GM23338 (cell line): ENCODE measurements around the gene PDE6A. TPM values are rescaled to one million over a fixed set of nuclear protein-coding genes. Genes with fewer than 3 reads are reported as not detected.

Source experiments
- ATAC-seq: fragments of 200-7000 bp; cut with Tn5 transposase; 3 replicates; pipeline ENCODE4 v1.9.1; 2020
- DNase-seq: peaks from one replicate; pipeline ENCODE4 v3.0.0-alpha.2; 2015; ENCODE audit warnings: low spot score
- H2AFZ ChIP-seq: fragments of 200-600 bp; sonication (generic); 2 replicates; pipeline ENCODE4 v1.8.0; 2016; ENCODE audit warnings: antibody characterized with exemption, mild to moderate bottlenecking, moderate library complexity
- H3F3A ChIP-seq: fragments of 200-600 bp; sonication (generic); replicated peaks from 2 replicates; pipeline ENCODE4 v1.8.0; 2017; ENCODE audit warnings: antibody characterized with exemption, mixed run types, low read depth
- H3K27ac ChIP-seq: fragments of 200-600 bp; sonication (generic); 2 replicates; pipeline ENCODE4 v1.6.1; 2016; ENCODE audit warnings: low read depth
- H3K27me3 ChIP-seq: fragments of 200-600 bp; sonication (generic); 2 replicates; pipeline ENCODE4 v1.8.0; 2016; ENCODE audit warnings: mild to moderate bottlenecking, mixed run types, moderate library complexity; ENCODE audit not compliant: insufficient read depth
- H3K36me3 ChIP-seq: fragments of 200-600 bp; sonication (generic); 2 replicates; pipeline ENCODE4 v1.8.0; 2016; ENCODE audit warnings: mild to moderate bottlenecking; ENCODE audit not compliant: insufficient read depth
- H3K4me1 ChIP-seq: fragments of 200-600 bp; sonication (generic); 2 replicates; pipeline ENCODE4 v1.8.0; 2016; ENCODE audit warnings: mild to moderate bottlenecking, moderate library complexity; ENCODE audit not compliant: insufficient read depth
- H3K4me2 ChIP-seq: fragments of 200-600 bp; sonication (generic); 2 replicates; pipeline ENCODE4 v1.7.1; 2017; ENCODE audit warnings: mixed run types
- H3K4me3 ChIP-seq: fragments of 200-600 bp; sonication (generic); 2 replicates; pipeline ENCODE4 v1.6.1; 2016; ENCODE audit warnings: mixed run types
- H3K79me2 ChIP-seq: fragments of 200-600 bp; sonication (generic); replicated peaks from 2 replicates; pipeline ENCODE4 v1.8.0; 2017; ENCODE audit warnings: mild to moderate bottlenecking; ENCODE audit not compliant: insufficient read depth
- H3K9me2 ChIP-seq: fragments of 200-600 bp; sonication (generic); 2 replicates; pipeline ENCODE4 v1.8.0; 2017; ENCODE audit not compliant: insufficient read depth
- H4K20me1 ChIP-seq: fragments of 200-600 bp; sonication (generic); replicated peaks from 2 replicates; pipeline ENCODE4 v1.8.0; 2017; ENCODE audit warnings: mild to moderate bottlenecking; ENCODE audit not compliant: insufficient read depth
- H3K27ac Mint-ChIP-seq: 2 replicates; pipeline ENCODE4 v1.8.0; 2020; ENCODE audit warnings: inconsistent platforms, mild to moderate bottlenecking, moderate library complexity, mixed read lengths
- H3K27me3 Mint-ChIP-seq: 3 replicates; pipeline ENCODE4 v1.8.0; 2022; ENCODE audit warnings: low read depth, mild to moderate bottlenecking, moderate library complexity, mixed read lengths, inconsistent platforms; ENCODE audit not compliant: insufficient read depth, poor library complexity
- H3K36me3 Mint-ChIP-seq: 3 replicates; pipeline ENCODE4 v1.8.0; 2021; ENCODE audit warnings: low read depth, mild to moderate bottlenecking, inconsistent platforms, moderate library complexity, mixed read lengths
- H3K4me1 Mint-ChIP-seq: 3 replicates; pipeline ENCODE4 v1.8.0; 2020; ENCODE audit warnings: mild to moderate bottlenecking, inconsistent platforms, mixed read lengths
- H3K4me3 Mint-ChIP-seq: 3 replicates; pipeline ENCODE4 v1.8.0; 2021; ENCODE audit warnings: moderate library complexity, mild to moderate bottlenecking, inconsistent platforms, mixed read lengths
- H3K9me3 Mint-ChIP-seq: 3 replicates; pipeline ENCODE4 v1.8.0; 2020; ENCODE audit warnings: moderate library complexity, mild to moderate bottlenecking, inconsistent platforms, mixed read lengths
- CREB1 ChIP-seq: fragments of 250-450 bp; sonication (Bioruptor Pico); IDR thresholded peaks from 2 replicates; pipeline ENCODE4 v1.5.0; 2020; ENCODE audit warnings: low read depth, mild to moderate bottlenecking, moderate library complexity
- CTCF ChIP-seq, 2 experiments: fragments of 200-600 bp in 1 of 2; sonication (generic) in 1 of 2; conservative IDR thresholded peaks; 2 replicates each; pipeline versions ENCODE4 v1.5.1 to v1.6.1; 2016 to 2017; ENCODE audit warnings: antibody characterized with exemption in 2 of 2, low read depth in 2 of 2, mild to moderate bottlenecking in 2 of 2, moderate library complexity in 1 of 2
- ETS1 ChIP-seq: IDR thresholded peaks from 2 replicates; pipeline ENCODE4 v1.6.1; 2016; ENCODE audit warnings: antibody characterized with exemption
- EZH2 ChIP-seq: fragments of 200-600 bp; sonication (generic); IDR thresholded peaks from one replicate; pipeline ENCODE4 v1.8.0; 2017; ENCODE audit warnings: antibody characterized with exemption, mild to moderate bottlenecking, low read depth; ENCODE audit not compliant: unreplicated experiment
- EZH2phosphoT487 ChIP-seq: fragments of 200-600 bp; sonication (generic); IDR thresholded peaks from one replicate; pipeline ENCODE4 v1.8.1; 2018; ENCODE audit warnings: antibody characterized with exemption; ENCODE audit not compliant: unreplicated experiment
- JUNB ChIP-seq: IDR thresholded peaks from one replicate; pipeline ENCODE4 v1.6.1; 2016; ENCODE audit warnings: antibody characterized with exemption; ENCODE audit not compliant: unreplicated experiment
- NANOG ChIP-seq: IDR thresholded peaks from 2 replicates; pipeline ENCODE4 v1.6.1; 2016; ENCODE audit warnings: antibody characterized with exemption, borderline replicate concordance
- POLR2AphosphoS5 ChIP-seq: IDR thresholded peaks from 2 replicates; pipeline ENCODE4 v1.6.1; 2016; ENCODE audit warnings: antibody characterized with exemption, low read depth
- REST ChIP-seq: IDR thresholded peaks from one replicate; pipeline ENCODE4 v1.6.1; 2018; ENCODE audit warnings: antibody characterized with exemption; ENCODE audit not compliant: unreplicated experiment
- STAT1 ChIP-seq: IDR thresholded peaks from one replicate; pipeline ENCODE4 v1.6.1; 2016; ENCODE audit warnings: antibody characterized with exemption; ENCODE audit not compliant: unreplicated experiment
- ZNF114 ChIP-seq: fragments of 250-450 bp; sonication (Bioruptor Pico); IDR thresholded peaks from 2 replicates; pipeline ENCODE4 v1.5.0; 2020; ENCODE audit warnings: mild to moderate bottlenecking, moderate library complexity
- ZNF331 ChIP-seq: fragments of 250-450 bp; sonication (Bioruptor Pico); IDR thresholded peaks from 2 replicates; pipeline ENCODE4 v1.5.0; 2020; ENCODE audit warnings: low read depth, mild to moderate bottlenecking, moderate library complexity
- ZNF462 ChIP-seq: fragments of 250-450 bp; sonication (Bioruptor Pico); IDR thresholded peaks from 2 replicates; pipeline ENCODE4 v1.5.0; 2020; ENCODE audit warnings: mild to moderate bottlenecking, moderate library complexity
- polyA plus RNA-seq: library from polyadenylated mRNA; unstranded; fragments of >200 nt; fragmentation: Nextera tagmentation; extraction: Ambion mirVana; gene quantifications from 2 replicates; pipeline ENCODE4 v1.2.1, GENCODE V29; 2016
- total RNA-seq: library from RNA; depleted of rRNA; stranded (reverse); fragments of >200 nt; shearing (Covaris generic); gene quantifications from 2 replicates; pipeline ENCODE4 v1.2.3, GENCODE V29; 2014

Gene PDE6A
- total and polyA plus RNA-seq, 2 experiments from 2014 or later = 0.08 TPM; not detected in 1

- H3K4me1 Mint-ChIP-seq = peaks cover 25% of the 10 kb centered on the region
- H3K27me3 Mint-ChIP-seq = peaks cover 4% of the 10 kb centered on the region
- peak overlapping the region; percentile 74; the same call in 1 of the 2 replicates for H3K27ac Mint-ChIP-seq
Measured at GRCh38 chr5:149824120-149824519, 120.5 kb downstream of the PDE6A start.

More at GRCh38 chr5:149824120-149824519, 120.5 kb downstream of the PDE6A start:
- no peak for DNase-seq
- H4K20me1 ChIP-seq = no peaks in the 10 kb centered on the region; the same call in 1 of the 2 replicates
- TF ChIP-seq ZNF331 (CRISPR knock-in tag) (no peak), POLR2AphosphoS5 (no peak), NANOG (no peak), EZH2phosphoT487 (no peak), ETS1 (no peak), CREB1 (CRISPR knock-in tag) (no peak), ZNF114 (CRISPR knock-in tag) (no peak), EZH2 (no peak), ZNF462 (no peak), REST (no peak), CTCF (conservative IDR thresholded peaks at IDR 0.05; ENCODE audit: low read depth in 2 of 2) (no peak), JUNB (no peak), STAT1 (no peak)
- no peak for ATAC-seq
- H3F3A ChIP-seq = no peaks in the 10 kb centered on the region
- peaks cover 8% of the 10 kb centered on the region for H3K4me1 ChIP-seq
- no peaks in the 10 kb centered on the region for H3K36me3 ChIP-seq
- Mint-ChIP-seq H3K4me3 (no peak overlapping the region), H3K36me3 (peaks cover 3% of the 10 kb centered on the region; the same call in 1 of the 3 replicates), H3K9me3 (no peaks in the 10 kb centered on the region; the same call in 2 of the 3 replicates)
- no peaks in the 10 kb centered on the region for H3K27me3 ChIP-seq
- H3K4me2 ChIP-seq = no peak overlapping the region
- H3K4me3 ChIP-seq = no peak overlapping the region
- H3K27ac ChIP-seq = no peak overlapping the region
- no peaks in the 10 kb centered on the region for H3K9me2 ChIP-seq
- H3K79me2 ChIP-seq = no peaks in the 10 kb centered on the region; the same call in none of the 2 replicates
- no peak overlapping the region for H2AFZ ChIP-seq
